ENCODE data around the gene ECHDC3. TPM values are rescaled to one million over a fixed set of nuclear protein-coding genes. Genes with fewer than 3 reads are reported as not detected.

ECHDC3 gene
- total and polyA plus RNA-seq, 2 donors (not counting 3 experiments of a cell fraction or from before 2014, with no cell fraction given) = 6.0 to 7.3 TPM

DNA sequence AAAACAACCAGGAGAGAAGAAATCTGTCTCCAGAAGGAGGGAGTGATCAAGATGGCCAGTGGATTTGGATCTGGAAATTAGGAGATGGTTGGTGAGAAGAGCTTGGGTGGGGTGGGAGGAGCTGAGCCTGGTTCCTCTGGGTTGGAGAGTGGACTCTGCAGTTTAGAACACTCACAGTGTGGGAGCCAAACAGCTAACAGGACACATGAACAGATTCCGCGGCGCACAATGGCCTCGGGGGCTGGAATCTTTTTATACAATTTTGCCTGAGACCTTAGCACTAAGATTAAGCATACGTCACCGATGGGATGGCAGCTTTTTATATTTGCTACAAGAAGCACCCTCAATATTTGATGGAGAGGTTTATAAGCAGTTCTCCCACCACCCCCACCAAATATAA lies 2.9 kb downstream of the ECHDC3 start:
- TF ChIP-seq POLR2A (IDR thresholded peaks at IDR 0.05; ENCODE audit: low read depth, low read length) = no peak
- no peak for TF ChIP-seq EZH2 (IDR thresholded peaks at IDR 0.05; ENCODE audit: borderline replicate concordance, low read depth, low read length, severe bottlenecking)
- no peak for TF ChIP-seq MYC (IDR thresholded peaks at IDR 0.05; ENCODE audit: low read depth, low read length)
- TF ChIP-seq, protein P1, sequence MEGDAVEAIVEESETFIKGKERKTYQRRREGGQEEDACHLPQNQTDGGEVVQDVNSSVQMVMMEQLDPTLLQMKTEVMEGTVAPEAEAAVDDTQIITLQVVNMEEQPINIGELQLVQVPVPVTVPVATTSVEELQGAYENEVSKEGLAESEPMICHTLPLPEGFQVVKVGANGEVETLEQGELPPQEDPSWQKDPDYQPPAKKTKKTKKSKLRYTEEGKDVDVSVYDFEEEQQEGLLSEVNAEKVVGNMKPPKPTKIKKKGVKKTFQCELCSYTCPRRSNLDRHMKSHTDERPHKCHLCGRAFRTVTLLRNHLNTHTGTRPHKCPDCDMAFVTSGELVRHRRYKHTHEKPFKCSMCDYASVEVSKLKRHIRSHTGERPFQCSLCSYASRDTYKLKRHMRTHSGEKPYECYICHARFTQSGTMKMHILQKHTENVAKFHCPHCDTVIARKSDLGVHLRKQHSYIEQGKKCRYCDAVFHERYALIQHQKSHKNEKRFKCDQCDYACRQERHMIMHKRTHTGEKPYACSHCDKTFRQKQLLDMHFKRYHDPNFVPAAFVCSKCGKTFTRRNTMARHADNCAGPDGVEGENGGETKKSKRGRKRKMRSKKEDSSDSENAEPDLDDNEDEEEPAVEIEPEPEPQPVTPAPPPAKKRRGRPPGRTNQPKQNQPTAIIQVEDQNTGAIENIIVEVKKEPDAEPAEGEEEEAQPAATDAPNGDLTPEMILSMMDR (IDR thresholded peaks at IDR 0.05; ENCODE audit: extremely low read depth in 1 of 2, insufficient read depth in 1 of 2, low read depth in 1 of 2, low read length in 2 of 2) = no peak
- TF ChIP-seq, protein P2, sequence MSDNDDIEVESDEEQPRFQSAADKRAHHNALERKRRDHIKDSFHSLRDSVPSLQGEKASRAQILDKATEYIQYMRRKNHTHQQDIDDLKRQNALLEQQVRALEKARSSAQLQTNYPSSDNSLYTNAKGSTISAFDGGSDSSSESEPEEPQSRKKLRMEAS (IDR thresholded peaks at IDR 0.05; ENCODE audit: insufficient read depth, insufficient read length) = no peak
- no peak for TF ChIP-seq FOS (IDR thresholded peaks at IDR 0.05; ENCODE audit: borderline replicate concordance, insufficient read depth, low read length)
- TF ChIP-seq GATA2 (IDR thresholded peaks at IDR 0.05; ENCODE audit: insufficient read depth, insufficient read length, low read depth, low read length) = no peak
- TF ChIP-seq JUN (IDR thresholded peaks at IDR 0.05; ENCODE audit: borderline replicate concordance, insufficient read depth, insufficient read length, low read depth) = no peak
- TF ChIP-seq POLR2AphosphoS5 (IDR thresholded peaks at IDR 0.05; ENCODE audit: insufficient read depth, low read depth, low read length) = no peak
- Histone ChIP-seq H3K4me2 (ENCODE audit: insufficient read depth, low read length) (no peak overlapping the region), H3K27me3 (ENCODE audit: control insufficient read depth in 2 of 2, insufficient read depth in 2 of 2, low read length in 2 of 2) (no peaks in the 10 kb centered on the region), H4K20me1 (replicated peaks; ENCODE audit: control insufficient read depth, extremely low read depth, insufficient read depth, low read length) (no peaks in the 10 kb centered on the region), H3K27ac (ENCODE audit: insufficient read depth, low read depth, low read length) (no peak overlapping the region), H3K9ac (replicated peaks; ENCODE audit: extremely low read depth, insufficient read depth, low read length) (no peak overlapping the region), H3K4me3 (replicated peaks in 1 of 3; ENCODE audit: insufficient read depth in 1 of 3, low read depth in 1 of 3, low read length in 3 of 3) (no peak overlapping the region), H3K9me1 (replicated peaks; ENCODE audit: control insufficient read depth, extremely low read depth, insufficient read depth, low read length) (no peaks in the 10 kb centered on the region), H3K79me2 (ENCODE audit: control insufficient read depth, insufficient read depth, low read length) (no peaks in the 10 kb centered on the region), H2AFZ (ENCODE audit: low read depth, low read length) (no peak overlapping the region), H3K36me3 (ENCODE audit: control insufficient read depth in 2 of 2, extremely low read depth in 1 of 2, insufficient read depth in 2 of 2, low read length in 2 of 2) (no peaks in the 10 kb centered on the region), H3K9me3 (replicated peaks; ENCODE audit: control insufficient read depth, insufficient read depth, low read length) (no peaks in the 10 kb centered on the region), H3K4me1 (ENCODE audit: control insufficient read depth, extremely low read depth, insufficient read depth, low read length) (peaks cover 3% of the 10 kb centered on the region)
- ChIA-PET POLR2A (no interaction called here), CTCF (interaction anchor here (1.2 to 2.4 kb wide), 2 partner anchors 13 to 242 kb away, joined by 3 to 9 read pairs; no protein-coding TSS in a partner anchor)
- no TSS peak for BruUV-seq (replicated peaks)
- dilution Hi-C loops (cut with MboI; ENCODE audit: extremely low pct_ligation_motif_present, low sequenced_read_pairs) = no loop called here
- DNase-seq (ENCODE audit: low read depth, low spot score) (no peak), FAIRE-seq (no peak)
- intact Hi-C loops (cut with micrococcal nuclease) = no loop called here
